Endothelial cell of umbilical vein (primary cell): ENCODE data around the gene PLEKHG1. TPM values are rescaled to one million over a fixed set of nuclear protein-coding genes. Genes with fewer than 3 reads are reported as not detected.

Experiments used
- Bru-seq: library from RNA; stranded (reverse); fragments of 400-500 nt; gene quantifications from one replicate; lab custom pipeline; 2021; lab: Mats Ljungman, UMichigan
- BruChase-seq, 2 experiments: library from RNA; stranded (reverse); fragments of 400-500 nt; gene quantifications; one replicate each; lab custom pipeline; 2021; lab: Mats Ljungman, UMichigan
- BruUV-seq: library from RNA; stranded (reverse); fragments of 400-500 nt; replicated peaks from 2 replicates; lab custom pipeline; 2021; lab: Mats Ljungman, UMichigan
- CTCF ChIA-PET: fragments of 300-600, 350-600 bp; sonication (Branson Sonifier 250); formaldehyde crosslinking; loops from one replicate; lab custom pipeline; 2021; ENCODE audit warnings: antibody characterized with exemption, inconsistent platforms; lab: Charles Lee
- POLR2A ChIA-PET: fragments of 300-600, 350-600 bp; sonication (Branson Sonifier 250); formaldehyde crosslinking; loops from one replicate; lab custom pipeline; 2021; ENCODE audit warnings: antibody characterized with exemption, inconsistent platforms; lab: Charles Lee
- DNase-seq: peaks from one replicate; pipeline ENCODE4 v3.0.0-alpha.2; 2011; ENCODE audit warnings: low read depth, low spot score
- FAIRE-seq: peaks from 2 replicates; lab custom pipeline; 2011; peaks lifted over from hg19 to GRCh38; lab: Jason Lieb, UNC
- H2AFZ ChIP-seq: 2 replicates; pipeline ENCODE4 v1.6.0; 2012; ENCODE audit warnings: low read depth, low read length, control low read depth, inconsistent platforms
- H3K27ac ChIP-seq: 2 replicates; pipeline ENCODE4 v1.5.1; 2011; ENCODE audit warnings: low read depth, mild to moderate bottlenecking, control low read depth, low read length, moderate library complexity; ENCODE audit not compliant: insufficient read depth
- H3K27me3 ChIP-seq, 2 experiments: 2 replicates each; pipeline versions ENCODE4 v1.6.0 to v1.6.1; 2011; ENCODE audit warnings: low read length in 2 of 2, mixed read lengths in 1 of 2; ENCODE audit not compliant: control insufficient read depth in 2 of 2, insufficient read depth in 2 of 2
- H3K36me3 ChIP-seq, 2 experiments: 2 replicates in 1 of 2; 3 replicates in 1 of 2; pipeline ENCODE4 v1.5.1; 2011; ENCODE audit warnings: low read length in 2 of 2, mild to moderate bottlenecking in 1 of 2, moderate library complexity in 1 of 2; ENCODE audit not compliant: control insufficient read depth in 2 of 2, insufficient read depth in 2 of 2; ENCODE audit errors: extremely low read depth in 1 of 2
- H3K4me1 ChIP-seq: 3 replicates; pipeline ENCODE4 v1.5.1; 2011; ENCODE audit warnings: mild to moderate bottlenecking, low read length; ENCODE audit not compliant: control insufficient read depth, insufficient read depth; ENCODE audit errors: extremely low read depth
- H3K4me2 ChIP-seq: 2 replicates; pipeline ENCODE4 v1.6.1; 2011; ENCODE audit warnings: low read length, control low read depth, mixed read lengths; ENCODE audit not compliant: insufficient read depth
- H3K4me3 ChIP-seq, 3 experiments: fragments of 200-600 bp in 1 of 3; sonication (generic), shearing (Covaris generic) in 1 of 3; replicated peaks in 1 of 3; 2 replicates each; pipeline ENCODE4 v1.5.1; 2011 to 2016; ENCODE audit warnings: control low read depth in 3 of 3, low read length in 3 of 3, mild to moderate bottlenecking in 2 of 3, inconsistent platforms in 1 of 3, low read depth in 1 of 3, moderate library complexity in 1 of 3; ENCODE audit not compliant: insufficient read depth in 1 of 3
- H3K79me2 ChIP-seq: 2 replicates; pipeline ENCODE4 v1.6.0; 2012; ENCODE audit warnings: low read length, inconsistent platforms; ENCODE audit not compliant: control insufficient read depth, insufficient read depth
- H3K9ac ChIP-seq: replicated peaks from 2 replicates; pipeline ENCODE3; 2011; ENCODE audit warnings: low read length, control low read depth; ENCODE audit not compliant: insufficient read depth; ENCODE audit errors: extremely low read depth
- H3K9me1 ChIP-seq: replicated peaks from 3 replicates; pipeline ENCODE4 v1.6.0; 2011; ENCODE audit warnings: mild to moderate bottlenecking, low read length; ENCODE audit not compliant: control insufficient read depth, insufficient read depth; ENCODE audit errors: extremely low read depth
- H3K9me3 ChIP-seq: replicated peaks from 2 replicates; pipeline ENCODE4 v1.5.1; 2012; ENCODE audit warnings: low read length, inconsistent platforms; ENCODE audit not compliant: control insufficient read depth, insufficient read depth
- H4K20me1 ChIP-seq: replicated peaks from 2 replicates; pipeline ENCODE3; 2011; ENCODE audit warnings: mild to moderate bottlenecking, low read length; ENCODE audit not compliant: control insufficient read depth, insufficient read depth; ENCODE audit errors: extremely low read depth
- EZH2 ChIP-seq: IDR thresholded peaks from 2 replicates; pipeline ENCODE4 v1.6.1; 2012; ENCODE audit warnings: borderline replicate concordance, low read depth, mild to moderate bottlenecking, moderate library complexity, low read length, inconsistent platforms; ENCODE audit not compliant: severe bottlenecking
- MYC ChIP-seq: IDR thresholded peaks from one replicate; pipeline ENCODE4 v1.6.1; 2011; ENCODE audit warnings: mild to moderate bottlenecking, low read depth, low read length
- POLR2A ChIP-seq: IDR thresholded peaks from 2 replicates; pipeline ENCODE4 v1.6.1; 2012; ENCODE audit warnings: low read depth, mild to moderate bottlenecking, control low read depth, low read length
- POLR2AphosphoS5 ChIP-seq: IDR thresholded peaks from 2 replicates; pipeline ENCODE4 v1.6.1; 2012; ENCODE audit warnings: low read depth, mild to moderate bottlenecking, control low read depth, low read length, moderate library complexity; ENCODE audit not compliant: insufficient read depth
- dilution Hi-C: fragments of 300-500 bp; cut with MboI; formaldehyde crosslinking; loops from one replicate; pipeline ENCODE4 v1.15.0; 2019; ENCODE audit warnings: low sequenced_read_pairs; ENCODE audit not compliant: extremely low pct_ligation_motif_present
- intact Hi-C: fragments of 100-400 bp; cut with micrococcal nuclease; formaldehyde crosslinking; loops from one replicate; pipeline ENCODE4 v1.10.0; 2022
- long read RNA-seq: library from polyadenylated mRNA; stranded (forward); transcript quantifications from one replicate; pipeline ENCODE4 v2.0.0, GENCODE V29; 2021
- polyA minus RNA-seq, 3 experiments: library from RNA; depleted of rRNA, polyadenylated mRNA; stranded (reverse); fragments of >200 nt; gene quantifications; 1 replicate in 1 of 3; 2 replicates in 2 of 3; pipeline ENCODE4 v1.2.3, GENCODE V29; 2011
- polyA plus RNA-seq, 4 experiments: library from polyadenylated mRNA; depleted of rRNA in 3 of 4; stranded (reverse) in 3 of 4; unstranded in 1 of 4; fragments of >200 nt; gene quantifications; 2 replicates each; pipeline versions ENCODE4 v1.2.1 to v1.2.3, GENCODE V29; 2011 to 2012; ENCODE audit warnings: missing spikeins in 1 of 4
- total RNA-seq: library from RNA; stranded (reverse); gene quantifications from 2 replicates; pipeline ENCODE4 v1.2.3, GENCODE V29; 2021
- TF ChIP-seq, protein P1 (sequence below): IDR thresholded peaks from 2 replicates; pipeline ENCODE4 v1.6.1; 2011; ENCODE audit not compliant: insufficient read depth, insufficient read length

PLEKHG1 gene
- total RNA-seq (49.7 and 62.5 TPM in 2 replicates), polyA plus RNA-seq (7.8 and 8.8 TPM in 2 replicates), polyA minus RNA-seq (26.0 and 30.9 TPM in 2 replicates), Bru-seq, nascent RNA (percentile 93 among the genes with signal in this experiment), BruChase-seq, experiment 1, labeled RNA remaining after a 6-hour chase (percentile 67 among the genes with signal in this experiment), BruChase-seq, experiment 2, labeled RNA remaining after a 2-hour chase (percentile 76 among the genes with signal in this experiment)
- polyA plus RNA-seq (2011; cell fraction: cytosol; rRNA removed) = 6.0 and 6.2 TPM in 2 replicates
- polyA plus RNA-seq (2011; cell fraction: nucleus; rRNA removed) = 14.7 and 21.3 TPM in 2 replicates
- 8.2 and 10.3 TPM in 2 replicates for polyA plus RNA-seq (2012)
- polyA minus RNA-seq (2011; cell fraction: cytosol; rRNA and poly(A)+ RNA removed) = 1.0 TPM
- 45.9 and 53.6 TPM in 2 replicates for polyA minus RNA-seq (2011; cell fraction: nucleus; rRNA and poly(A)+ RNA removed)
- long read RNA-seq, transcript PLEKHG1-204 (3 exons, 2,228 nt) = major isoform, 6 of 47 reads
- long read RNA-seq, partial matches to known transcripts = 12 of 47 reads
- long read RNA-seq, other reads (novel, unspliced or antisense) = 29 of 47 reads

DNA sequence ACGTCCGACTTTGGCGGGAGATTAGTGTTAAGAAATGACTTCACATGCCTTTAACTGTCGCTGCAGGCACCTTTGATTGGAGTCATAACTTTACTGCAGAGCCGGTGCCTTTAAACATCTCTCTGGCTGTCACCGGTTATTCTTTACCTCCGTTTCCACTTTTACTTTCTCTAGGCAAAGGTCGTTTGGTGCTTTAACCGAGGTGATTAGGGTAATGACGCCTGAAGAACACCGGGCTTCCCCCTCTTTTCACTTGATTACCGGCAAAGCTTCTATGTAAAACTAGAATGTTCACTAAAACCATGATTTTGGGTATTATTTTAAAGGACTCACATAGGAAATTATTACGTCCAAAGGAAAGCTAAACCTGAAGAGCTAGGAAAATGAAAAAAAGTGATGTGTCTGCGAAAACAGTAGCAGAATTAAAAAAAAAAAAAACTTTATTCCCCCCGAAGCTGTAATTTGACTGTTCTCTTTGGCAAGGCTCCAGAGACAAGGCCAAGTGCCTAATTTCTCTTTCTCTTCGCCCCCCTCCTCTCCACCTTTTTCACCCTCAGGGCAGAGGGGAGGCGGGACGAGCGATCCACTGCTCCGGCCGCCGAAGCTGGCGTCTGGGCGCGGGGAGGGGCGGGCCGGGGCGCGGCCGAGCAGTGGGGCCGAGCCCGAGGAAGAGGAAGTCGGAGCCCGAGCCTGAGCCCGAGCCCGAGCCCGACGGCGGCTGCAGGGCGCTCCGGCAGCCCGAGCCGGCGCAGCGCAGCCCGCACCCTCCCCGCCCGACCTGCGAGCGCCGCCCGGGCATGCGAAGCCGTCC is at the start of gene PLEKHG1:
Gene PLEKHG1, plus strand, starts transcription at position 687 of the 811 bp plus-strand sequence. CDS start 133,797 bp downstream, outside the sequence.
- H3K79me2 ChIP-seq = no peaks in the 10 kb centered on the region
- ChIA-PET POLR2A (interaction anchor here (0.6 kb wide), 1 partner anchor 518 kb away, joined by 4 read pairs; no protein-coding TSS in a partner anchor), CTCF (interaction anchor here (1.0 to 4.5 kb wide), 11 partner anchors 11 to 528 kb away, joined by 3 to 80 read pairs (median 5); no protein-coding TSS in a partner anchor)
- peaks cover 8% of the 10 kb centered on the region for H3K4me1 ChIP-seq
- H3K4me2 ChIP-seq = peak within 1 kb of the TSS; percentile 89
- dilution Hi-C loops (no loop called here), intact Hi-C loops (loop anchor here (1.0 to 10.0 kb wide), 7 partner anchors 17 to 216 kb away; no protein-coding TSS in a partner anchor)
- BruUV-seq = TSS peak; percentile 26
- H3K36me3 ChIP-seq = no peaks in the 10 kb centered on the region
- peak; percentile 21 for FAIRE-seq
- H2AFZ ChIP-seq = peak within 1 kb of the TSS; percentile 78
- TF ChIP-seq, protein P1, sequence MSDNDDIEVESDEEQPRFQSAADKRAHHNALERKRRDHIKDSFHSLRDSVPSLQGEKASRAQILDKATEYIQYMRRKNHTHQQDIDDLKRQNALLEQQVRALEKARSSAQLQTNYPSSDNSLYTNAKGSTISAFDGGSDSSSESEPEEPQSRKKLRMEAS = no peak
- TF ChIP-seq MYC (no peak), POLR2AphosphoS5 (peak; percentile 30), POLR2A (no peak), EZH2 (peak; percentile 13)
- no peaks in the 10 kb centered on the region for H3K9me3 ChIP-seq
- H3K9me1 ChIP-seq = no peaks in the 10 kb centered on the region
- peaks cover 21 to 31% of the 10 kb centered on the region in 2 experiments for H3K27me3 ChIP-seq
- peaks cover 3% of the 10 kb centered on the region for H4K20me1 ChIP-seq
- peak within 1 kb of the TSS; percentile 35 for H3K27ac ChIP-seq
- peak within 1 kb of the TSS; percentile 68 to 80 (median 70) for H3K4me3 ChIP-seq
- H3K9ac ChIP-seq = peak within 1 kb of the TSS; percentile 54
- peak; percentile 58 for DNase-seq
